ENCODE data around the gene BBIP1.
A peak's percentile ranks its signal among the peaks of the same experiment; 100 is the strongest.
"Not testable (repeated sequence)": the region's sequence is repeated elsewhere in the genome, so short reads cannot be mapped to it uniquely, and the experiment has no call there.

Gene BBIP1

GRCh38 chr10:110919971-110920881, 1.2 kb upstream of the BBIP1 start:
- DNase-seq: no peak

GRCh38 chr10:110919349-110919931, 460 bp upstream of the BBIP1 start, which contains the start of gene SHOC2:
Gene SHOC2, plus strand, starts transcription at chr10:110919604. Its CDS starts 44,755 bp downstream, at chr10:110964359.
- peak; percentile 53 for DNase-seq

GRCh38 chr10:110918269-110918642, 724 bp downstream of the BBIP1 start:
- peak; percentile 67 for DNase-seq

- no peak for DNase-seq
These were observed 2.2 kb downstream of the BBIP1 start for GRCh38 chr10:110916554-110917346.

GRCh38 chr10:110915600-110915999, 3.4 kb downstream of the BBIP1 start:
- not testable (repeated sequence) for DNase-seq

- no peak for DNase-seq
These were observed 3.9 kb downstream of the BBIP1 start for GRCh38 chr10:110915035-110915434.

DNA sequence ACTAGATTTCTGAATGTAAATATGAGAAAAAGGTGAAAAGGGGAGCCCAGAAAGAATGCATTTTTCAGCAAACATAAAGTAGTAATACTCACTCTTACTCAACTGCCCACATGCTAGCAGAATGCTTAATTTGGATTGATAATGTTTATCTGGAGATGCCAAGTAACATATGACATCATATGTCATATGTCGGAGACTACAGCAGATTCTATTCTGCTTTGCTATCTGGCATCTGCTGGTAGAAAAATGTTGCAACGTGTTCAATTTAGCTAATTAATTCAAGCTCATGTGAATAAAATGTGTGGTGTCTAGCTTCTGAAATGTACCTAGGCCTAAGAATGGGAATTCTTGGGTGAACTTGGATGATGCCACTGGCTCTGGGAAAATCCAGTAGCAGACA, 4.5 kb downstream of the BBIP1 start:
- DNase-seq: no peak

DNA sequence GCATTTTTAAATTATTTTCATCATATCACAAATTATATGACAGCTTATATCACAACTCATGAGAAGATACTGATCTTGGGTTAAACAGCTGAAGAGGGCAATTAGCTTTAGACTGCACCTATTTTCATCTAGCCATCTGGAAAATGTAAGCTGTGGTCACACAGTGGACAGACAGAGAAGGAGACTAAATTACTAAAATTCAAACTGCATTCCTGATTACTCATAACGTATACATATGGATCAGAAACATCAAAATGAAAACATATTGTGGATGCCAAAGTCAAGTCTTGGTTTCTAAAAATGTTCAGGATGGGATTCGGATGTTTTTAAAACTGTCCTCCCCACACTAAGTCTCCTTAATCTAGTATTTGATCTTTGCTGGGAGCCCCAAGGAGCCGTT, 6.6 kb downstream of the BBIP1 start:
- DNase-seq: no peak

DNA sequence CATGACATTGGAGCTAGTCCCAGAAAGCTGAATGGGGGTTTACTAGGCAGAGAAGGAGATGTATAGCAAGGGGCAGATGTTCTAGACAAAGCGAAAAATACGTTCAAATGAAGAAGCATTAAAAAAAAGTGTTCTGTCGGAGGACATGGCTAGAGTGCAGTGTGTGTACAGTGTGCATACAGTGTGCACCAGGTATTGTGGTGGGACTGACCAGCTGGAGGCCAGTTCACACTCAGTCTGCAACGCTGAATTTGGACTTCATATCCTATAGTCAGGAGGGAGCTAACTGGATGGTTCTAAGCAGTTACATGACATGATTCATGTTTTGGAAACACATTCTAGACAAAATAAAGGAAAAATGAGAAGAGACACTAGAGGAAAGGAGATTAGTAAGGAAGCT, 8.8 kb downstream of the BBIP1 start:
- no peak for DNase-seq

GRCh38 chr10:110903280-110904278, 15.4 kb downstream of the BBIP1 start:
- DNase-seq: no peak

GRCh38 chr10:110901954-110902819, 16.8 kb downstream of the BBIP1 start:
- no peak for DNase-seq

DNA sequence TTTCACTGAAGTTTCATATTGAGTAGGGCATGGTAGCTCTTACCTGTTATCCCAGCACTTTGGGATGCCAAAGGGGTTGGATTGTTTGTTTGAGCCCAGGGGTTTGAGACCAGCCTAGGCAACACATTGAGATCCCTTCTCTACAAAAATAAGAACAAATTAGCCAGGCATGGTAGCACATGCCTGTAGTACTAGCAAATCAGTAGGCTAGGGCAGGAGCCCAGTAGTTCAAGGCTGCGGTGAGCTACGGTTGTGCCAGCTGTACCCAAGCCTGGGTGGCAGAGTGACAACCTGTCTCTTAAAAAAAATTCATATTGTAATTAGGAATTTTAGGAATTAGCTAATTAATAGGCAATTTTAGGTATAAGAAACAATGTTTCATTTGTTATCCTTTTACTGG, 18.0 kb downstream of the BBIP1 start:
- DNase-seq: no peak

- DNase-seq: no peak
These were observed 20.6 kb downstream of the BBIP1 start for GRCh38 chr10:110898391-110898790.

DNA sequence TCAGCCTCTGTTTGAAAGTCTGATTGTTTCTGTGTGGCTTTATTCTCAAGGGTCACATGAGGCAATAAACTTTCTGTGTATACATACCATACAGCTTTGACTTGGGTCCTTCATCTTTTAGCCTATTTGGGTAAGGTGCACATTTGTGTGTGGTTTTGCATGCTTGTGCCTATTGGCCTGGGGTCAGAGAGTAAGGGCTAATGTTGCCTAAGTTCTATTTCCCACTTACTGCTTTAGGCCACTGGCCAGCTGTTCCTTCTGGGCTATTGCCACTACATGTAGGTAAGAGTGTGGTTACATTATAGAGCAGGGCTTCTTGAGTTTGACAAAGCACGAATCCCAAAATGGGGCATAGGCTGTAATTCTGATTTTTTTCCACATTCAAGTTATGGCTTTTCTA, 21.8 kb downstream of the BBIP1 start:
- no peak for DNase-seq

DNA sequence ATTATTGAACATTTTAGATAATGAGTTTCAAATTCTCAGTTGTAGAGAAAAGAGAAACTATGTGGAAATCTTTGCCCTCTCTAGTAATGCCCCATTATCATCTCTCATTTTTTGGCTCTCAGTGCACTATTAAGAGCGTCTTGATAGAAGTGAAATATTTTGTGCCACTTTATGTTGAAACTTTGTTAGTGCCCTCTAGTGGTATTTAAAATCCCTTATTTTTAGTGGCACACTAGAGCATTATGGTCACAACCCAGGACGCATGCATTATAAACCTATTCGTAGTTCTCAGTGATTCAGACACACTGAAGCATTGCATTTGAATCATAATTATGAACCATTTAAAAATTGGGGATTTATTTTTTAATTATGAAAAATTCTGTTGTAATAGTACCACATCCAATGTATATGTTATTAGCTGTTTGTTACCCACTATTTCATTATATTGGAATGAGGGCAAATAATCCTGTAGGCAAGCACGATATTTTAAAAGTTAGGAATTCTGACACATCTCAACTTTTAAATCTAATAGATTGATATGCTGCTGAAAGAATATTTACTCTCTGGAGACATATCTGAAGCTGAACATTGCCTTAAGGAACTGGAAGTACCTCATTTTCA, 25.3 kb downstream of the BBIP1 start:
- peak; percentile 24 for DNase-seq

GRCh38 chr10:110892602-110893288, 26.2 kb downstream of the BBIP1 start:
- no peak for DNase-seq

GRCh38 chr10:110887560-110887959, 31.4 kb downstream of the BBIP1 start:
- no peak for DNase-seq

- DNase-seq: no peak
These were observed 32.9 kb downstream of the BBIP1 start for GRCh38 chr10:110885932-110886674.

DNA sequence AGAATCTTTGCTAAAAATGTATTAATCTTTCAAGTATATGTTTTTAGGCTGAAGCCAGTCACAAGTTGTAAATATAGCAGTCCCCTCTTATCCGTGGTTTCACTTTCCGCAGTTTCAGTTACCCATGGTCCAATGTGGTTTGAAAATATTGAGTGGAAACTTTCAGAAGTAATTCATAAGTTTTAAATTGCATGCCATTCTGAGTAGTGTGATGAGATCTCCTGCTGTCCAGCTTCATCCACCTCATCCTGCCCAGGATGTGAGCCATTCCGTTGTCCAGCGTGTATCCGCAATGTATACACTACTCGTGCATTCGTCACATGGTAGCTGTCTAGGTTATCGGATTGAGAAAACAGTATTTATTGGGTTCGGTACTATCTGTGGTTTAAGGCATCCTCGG, 35.1 kb downstream of the BBIP1 start:
- no peak for DNase-seq
